Bone marrow (tissue), 2 donors: ENCODE data around the gene RBFOX2.

Experiments
- DNase-seq, 2 donors: peaks; one replicate each; lab custom pipeline; 2025; lab: John Stamatoyannopoulos, UW

RBFOX2 gene

DNA sequence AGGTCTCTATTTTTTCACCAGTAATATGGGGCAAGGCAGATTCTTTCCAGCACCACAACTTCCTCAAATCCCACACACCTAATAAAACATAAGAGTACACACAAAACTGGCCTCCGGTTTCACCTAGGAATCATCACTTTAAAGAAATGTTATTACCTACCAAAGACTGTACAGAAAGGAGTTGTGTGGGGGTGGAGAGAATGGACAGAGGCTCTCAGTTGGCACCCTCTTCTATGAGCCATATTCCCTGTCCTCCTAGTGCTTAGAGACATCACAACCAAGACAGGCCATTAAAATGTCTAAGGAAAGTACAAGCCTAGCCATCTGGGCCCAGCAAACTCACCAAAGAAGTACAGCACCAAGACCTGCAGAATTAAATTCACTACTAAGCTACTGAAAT is 56.1 kb downstream of the RBFOX2 start:
- DNase-seq = no peak

DNA sequence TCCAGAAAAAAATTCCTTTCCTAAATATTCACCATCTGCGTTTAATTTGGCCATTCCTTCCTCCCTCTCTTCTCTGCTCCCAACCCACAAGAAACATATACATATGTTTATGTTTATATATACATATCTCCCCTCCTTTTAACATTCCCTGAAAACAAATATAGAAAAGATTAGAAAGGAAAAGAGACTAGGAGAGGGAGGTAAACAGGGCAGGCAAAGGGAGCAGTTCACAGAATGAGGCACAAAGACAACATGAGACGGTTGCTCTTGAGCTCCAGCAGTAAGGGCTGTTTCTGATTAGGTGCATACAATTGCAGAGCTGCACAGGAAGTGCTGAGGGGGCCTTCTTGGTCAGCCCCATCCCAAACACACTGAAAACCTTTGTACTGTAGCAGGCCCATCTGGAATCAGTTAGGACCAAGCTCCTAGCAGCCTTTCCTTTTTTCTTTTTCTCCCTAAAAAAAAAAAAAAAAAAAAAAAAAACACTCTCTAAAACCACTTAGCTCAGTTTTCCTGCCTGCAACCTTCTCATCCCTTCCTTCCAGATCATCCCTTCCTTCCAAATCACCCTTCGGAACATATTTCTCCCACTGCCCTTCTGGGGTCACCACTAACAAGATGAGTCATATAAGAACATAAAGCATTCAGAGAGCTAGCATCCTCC is 57.0 kb downstream of the RBFOX2 start:
- no peak for DNase-seq

DNA sequence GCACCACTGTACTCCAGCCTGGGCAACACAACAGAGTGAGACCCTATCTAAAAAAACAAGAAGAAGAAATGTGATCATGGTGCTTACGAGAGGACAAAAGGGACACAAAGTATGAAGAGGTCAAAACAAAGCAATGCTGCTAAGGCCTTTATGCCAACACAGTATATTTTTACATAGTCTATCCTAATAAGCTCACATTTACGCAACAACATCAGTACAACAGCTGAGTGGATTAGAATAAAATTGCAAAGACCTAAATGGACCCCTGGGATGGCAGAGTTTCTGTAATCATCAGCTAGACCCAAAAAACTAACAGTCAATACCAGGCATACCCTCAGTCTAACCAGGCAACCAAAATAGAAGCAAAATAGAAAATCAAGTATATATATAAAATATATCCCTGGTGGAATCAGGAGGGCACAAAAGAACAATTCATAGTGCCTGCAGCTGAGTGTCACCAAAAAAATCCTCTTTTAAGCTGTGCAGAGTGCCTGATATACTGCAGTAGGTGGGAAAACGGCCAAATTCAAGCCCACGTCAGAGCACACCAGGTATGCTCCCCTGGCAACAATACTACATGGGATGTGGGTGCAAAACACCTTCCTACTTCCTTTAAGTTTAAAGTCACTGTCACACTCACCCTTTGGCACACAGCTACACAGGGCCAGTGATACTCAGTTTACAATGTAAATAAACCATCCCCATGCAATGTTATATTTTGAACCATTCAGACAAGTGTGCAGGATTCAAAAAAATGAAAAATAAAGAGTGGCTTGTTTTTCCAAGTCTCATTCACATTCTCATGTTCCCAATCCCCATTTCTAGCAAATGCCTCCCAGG is 57.8 kb downstream of the RBFOX2 start:
- no peak for DNase-seq

DNA sequence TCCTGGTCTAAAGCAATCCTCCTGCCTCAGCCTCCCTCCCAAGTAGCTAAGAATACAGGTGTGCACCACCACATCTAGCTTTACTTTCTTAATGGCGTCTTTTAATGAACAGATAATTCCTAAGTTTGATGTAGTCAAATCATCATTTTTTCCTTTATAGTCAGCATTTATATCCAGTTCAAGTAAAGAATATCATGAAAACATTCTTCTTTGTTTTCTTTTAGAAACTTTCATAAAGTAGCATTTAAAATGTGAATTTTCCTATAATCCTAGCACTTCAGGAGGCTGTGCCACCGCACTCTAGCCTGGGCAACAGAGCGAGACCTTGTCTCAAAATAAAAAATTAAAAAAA is 61.6 kb downstream of the RBFOX2 start:
- no peak for DNase-seq

DNA sequence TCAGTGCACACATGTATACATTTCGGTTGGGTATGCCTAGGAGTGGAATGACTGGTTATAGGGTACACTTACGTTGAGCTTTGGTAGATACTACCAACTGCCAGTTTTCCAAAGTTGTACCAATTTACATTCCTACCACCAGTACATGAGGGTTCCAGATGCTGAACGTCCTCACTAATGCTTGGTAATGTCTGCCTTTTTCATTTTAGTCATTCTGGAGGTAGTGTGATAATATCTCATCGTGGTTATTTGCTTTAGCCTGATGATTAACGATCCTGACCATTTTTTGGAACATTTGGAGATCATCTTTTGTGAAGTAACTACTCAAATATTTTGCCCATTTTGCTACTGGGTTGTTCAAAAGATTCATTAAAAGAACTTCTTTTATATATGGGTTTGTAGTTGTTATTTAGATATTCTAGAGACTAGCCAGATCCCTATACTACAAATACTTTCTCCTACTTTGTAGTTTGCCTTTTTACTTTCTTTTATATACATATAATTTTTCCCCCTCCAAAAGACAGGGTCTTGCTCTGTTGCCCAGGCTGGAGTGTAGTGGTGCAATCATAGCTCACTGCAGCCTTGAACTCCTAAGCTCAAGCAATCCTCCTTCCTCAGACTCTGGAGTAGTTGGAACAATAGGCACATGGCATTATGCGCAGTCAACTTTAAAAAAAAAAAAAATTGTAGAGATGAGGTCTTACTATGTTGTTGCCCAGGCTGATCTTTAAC is 62.1 kb downstream of the RBFOX2 start:
- no peak for DNase-seq

DNA sequence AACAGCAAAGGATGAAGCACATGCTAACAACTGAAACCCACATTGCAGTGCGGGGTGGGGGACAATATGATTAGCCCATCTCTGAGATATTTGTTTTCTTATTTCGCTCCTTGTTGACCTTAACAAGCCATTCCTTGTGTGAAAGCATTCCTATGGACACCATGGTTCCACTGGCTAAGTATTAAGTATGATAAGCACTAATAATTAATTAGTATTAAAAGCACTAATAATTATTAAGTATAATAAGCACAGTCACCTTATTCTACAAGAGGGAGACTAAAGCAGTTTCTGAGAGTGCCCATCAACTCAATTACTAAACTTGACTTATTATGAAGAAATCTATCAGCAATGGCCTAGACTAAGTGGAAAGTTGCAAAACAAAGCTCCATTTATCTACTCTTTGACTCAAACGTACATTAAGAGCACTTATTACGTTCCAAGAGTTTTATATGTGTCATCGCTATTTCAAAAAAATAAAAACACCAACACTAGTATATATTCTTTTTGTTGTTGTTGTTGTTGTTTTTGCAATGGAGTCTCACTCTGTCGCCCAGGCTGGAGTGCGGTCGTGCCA is 65.3 kb downstream of the RBFOX2 start:
- no peak for DNase-seq

DNA sequence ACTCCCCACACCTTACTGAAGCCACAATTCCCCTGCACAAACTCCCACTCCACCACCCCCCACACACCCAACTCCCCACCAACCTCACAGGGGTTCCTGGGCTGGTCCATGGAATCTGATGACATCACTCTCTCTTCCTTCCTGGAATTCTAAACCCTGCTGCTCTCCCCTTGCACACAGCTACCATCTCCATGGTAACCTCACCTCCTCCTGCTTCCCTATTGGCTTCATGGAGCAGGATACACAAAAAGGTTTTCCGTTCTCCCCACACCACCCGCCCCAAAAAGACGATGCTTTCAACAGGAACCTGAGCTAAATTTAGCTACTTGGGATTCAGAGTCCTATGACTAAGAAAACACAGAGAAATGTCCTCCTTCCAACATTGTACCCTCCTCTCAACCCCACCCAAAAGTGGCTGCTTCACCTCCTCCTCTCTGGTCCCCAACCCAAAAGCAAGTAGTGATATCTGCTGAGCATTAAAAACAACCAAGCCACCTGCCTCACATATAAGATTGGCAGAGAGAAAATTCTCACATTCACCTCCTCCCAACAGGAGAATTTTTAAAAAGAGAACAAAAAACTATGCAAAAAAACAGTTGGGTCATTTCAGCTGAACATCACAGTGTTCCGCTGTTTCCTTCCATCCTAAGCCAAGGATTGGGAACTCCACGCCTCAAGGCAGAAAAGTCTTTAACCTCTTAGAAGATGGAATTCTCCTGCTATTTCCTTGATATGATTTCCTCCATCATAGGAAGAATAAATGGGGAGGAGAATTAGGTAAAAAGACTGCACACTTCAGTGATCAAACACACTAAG is 66.9 kb downstream of the RBFOX2 start:
- DNase-seq = no peak

DNA sequence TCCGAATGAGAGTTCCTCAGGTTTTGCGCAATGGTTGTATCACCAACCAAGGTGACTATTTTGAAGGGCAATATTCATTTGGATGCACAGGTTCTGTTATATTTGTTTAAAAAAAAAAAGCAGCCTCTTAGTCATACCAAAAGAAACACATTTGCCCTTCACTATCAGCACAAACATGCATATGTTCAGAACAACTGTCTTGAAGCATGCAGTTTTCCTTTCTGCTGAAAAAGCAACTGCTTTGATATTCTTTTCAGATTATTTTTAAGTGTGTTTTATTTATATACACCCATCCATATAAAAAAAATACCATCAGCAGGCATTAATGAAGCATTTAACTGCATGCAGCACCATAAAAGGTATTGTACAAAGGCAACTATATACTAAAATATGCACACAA is 67.8 kb downstream of the RBFOX2 start:
- no peak for DNase-seq

DNA sequence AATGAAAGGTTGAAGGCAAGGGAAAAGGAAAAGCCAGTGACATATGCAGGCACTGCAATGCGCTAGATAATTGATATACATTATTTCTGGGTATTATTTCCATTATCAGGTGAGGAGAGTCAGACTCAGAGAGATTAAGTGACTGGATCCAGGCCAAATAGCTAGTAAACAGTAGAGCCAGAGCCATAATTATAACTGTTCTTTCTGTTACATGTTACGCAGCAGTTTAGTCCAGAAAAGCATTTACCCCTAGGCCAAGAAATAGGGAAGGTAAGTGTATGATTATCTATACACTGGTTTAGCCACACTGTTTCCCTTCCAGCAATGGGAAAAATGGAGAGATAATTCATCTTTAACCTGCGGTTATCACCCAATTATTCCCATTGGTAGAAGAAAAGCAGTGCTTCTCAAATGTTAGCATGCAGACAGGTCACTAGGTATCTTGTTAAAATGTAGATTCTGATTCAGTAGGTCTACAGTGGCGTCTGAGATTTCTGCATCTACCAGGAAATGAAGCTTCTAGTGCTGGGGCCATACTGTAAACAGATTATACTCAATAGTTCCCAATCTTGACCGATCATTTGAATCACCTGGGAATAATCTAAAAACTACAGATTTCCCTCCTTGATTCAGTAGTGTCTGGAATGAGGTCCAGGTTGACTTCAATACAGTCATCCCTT is 69.4 kb downstream of the RBFOX2 start:
- DNase-seq = no peak

DNA sequence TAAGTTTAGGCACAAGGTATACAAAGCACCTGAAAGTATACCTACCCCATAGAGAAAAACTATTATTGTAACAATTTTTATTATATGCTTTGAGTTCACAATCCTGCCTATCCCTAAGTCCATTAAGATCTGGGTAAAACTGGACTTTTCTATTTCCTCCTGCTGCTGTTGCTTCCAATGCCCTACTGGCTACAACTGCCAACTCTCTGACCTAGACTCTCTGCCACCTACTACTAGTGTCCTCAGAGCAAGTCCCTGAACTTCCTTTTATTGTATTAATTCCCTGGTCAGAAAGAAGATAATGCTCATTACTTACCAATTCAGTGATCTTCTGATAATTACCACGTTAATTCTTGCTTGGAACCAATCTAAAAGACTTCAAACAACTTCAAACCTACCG is 70.3 kb downstream of the RBFOX2 start:
- no peak for DNase-seq

DNA sequence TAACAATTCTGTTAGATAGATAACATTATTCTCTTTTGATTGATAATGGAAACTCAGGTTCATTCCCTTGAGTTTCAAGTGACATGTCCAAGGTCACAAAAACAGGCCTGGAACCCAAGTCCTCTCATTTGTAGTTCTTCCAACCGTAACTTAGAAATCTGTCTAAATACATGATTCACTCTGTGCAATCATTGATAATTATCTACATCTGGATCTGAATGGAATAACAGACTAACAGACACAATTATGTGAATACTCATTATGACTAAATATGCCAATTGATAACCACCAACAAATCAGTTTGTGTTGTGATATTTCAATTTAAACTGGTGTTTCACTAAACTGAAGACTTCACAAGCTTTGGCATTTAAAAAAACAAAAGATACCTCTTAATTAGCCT is 71.0 kb downstream of the RBFOX2 start:
- no peak for DNase-seq

DNA sequence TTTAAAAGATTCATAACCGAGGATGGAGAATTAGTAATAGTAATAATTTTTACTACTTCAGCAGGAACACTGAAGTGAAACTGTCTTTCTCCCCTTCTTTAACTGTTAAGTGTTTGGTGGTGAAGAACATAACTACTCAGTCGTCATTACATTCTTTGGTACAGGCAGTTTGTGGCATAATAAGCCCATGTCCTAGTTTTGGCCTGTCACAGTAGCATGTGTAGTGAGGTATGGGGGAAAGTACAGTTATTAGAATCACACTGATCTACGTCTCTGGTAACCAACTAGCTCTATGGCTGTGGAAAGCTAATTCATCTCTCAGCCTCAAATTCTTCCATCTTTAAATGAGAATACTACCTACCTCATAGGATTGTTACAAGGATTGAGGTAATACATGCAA is 71.8 kb downstream of the RBFOX2 start:
- no peak for DNase-seq

DNA sequence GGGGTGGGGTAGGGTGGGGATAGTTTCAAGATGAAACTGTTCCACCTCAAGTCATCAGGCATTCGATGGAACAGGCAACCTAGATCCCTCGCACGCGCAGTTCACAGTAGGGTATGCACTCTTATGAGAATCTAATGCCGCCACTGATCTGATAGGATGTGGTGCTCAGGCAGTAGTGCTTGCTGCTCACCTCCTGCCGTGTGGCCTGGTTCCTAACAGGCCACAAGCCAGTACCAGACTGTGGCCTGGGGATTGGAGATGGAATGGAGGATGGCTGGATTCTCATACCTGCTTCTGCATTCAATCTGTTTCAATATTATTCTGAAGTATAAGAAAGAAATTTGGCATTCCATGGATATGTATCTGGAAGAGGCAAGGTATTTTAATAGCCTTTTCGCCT is 73.1 kb downstream of the RBFOX2 start:
- no peak for DNase-seq

DNA sequence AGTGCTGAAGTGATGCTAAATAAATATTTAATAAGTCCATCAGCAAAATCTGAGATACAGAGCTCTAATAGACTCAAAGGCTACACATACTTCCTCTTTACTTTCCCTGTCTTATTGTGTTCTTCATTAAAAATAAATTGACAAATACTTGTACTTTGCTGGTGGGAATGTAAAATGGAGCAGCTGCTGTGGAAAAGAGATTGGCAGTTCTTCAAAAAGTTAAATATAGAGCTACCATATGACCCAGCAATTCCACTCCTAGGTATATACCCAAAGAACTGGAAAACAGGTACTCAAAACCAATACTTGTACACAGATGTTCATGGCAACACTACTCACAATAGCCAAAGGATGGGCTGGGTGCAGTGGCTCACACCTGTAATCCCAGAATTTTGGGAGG is 76.0 kb downstream of the RBFOX2 start:
- DNase-seq = no peak

DNA sequence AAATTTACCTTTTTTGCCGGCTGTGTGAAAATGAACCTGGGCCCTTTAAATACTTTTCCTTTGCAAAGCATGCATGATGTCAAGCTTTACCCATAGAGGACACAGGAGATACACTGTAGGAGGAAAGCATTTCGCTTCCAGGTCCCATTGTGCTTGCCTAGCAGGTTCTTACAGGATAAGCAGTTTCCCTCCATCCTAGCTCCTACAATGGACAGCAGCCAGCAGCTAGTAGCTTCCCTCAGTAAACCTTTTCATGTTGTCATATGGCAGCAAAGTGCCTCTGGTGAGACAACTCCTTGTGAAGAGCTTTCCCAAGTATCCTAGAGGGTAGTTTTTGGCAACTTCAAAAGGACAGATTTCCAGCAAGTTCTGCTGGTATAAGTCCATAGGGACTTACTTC is 78.4 kb downstream of the RBFOX2 start:
- no peak for DNase-seq

DNA sequence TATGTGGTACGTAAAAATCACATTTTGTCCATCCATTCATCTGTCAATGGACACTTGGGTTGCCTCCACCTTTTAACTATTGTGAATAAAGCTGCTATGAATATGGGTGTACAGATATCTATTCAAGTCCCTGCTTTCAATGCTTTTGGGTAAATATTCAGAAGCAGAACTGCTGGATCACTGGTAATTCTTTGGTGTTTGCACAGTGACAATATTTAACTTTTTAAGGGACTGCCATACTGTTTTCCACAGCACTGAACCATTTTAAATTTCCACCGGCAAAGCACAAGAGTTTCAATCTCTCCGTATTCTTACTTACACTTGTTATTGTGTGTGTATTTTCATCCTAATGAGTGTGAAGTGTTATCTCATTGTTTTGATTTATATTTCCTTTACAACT is 79.4 kb downstream of the RBFOX2 start:
- DNase-seq = no peak

DNA sequence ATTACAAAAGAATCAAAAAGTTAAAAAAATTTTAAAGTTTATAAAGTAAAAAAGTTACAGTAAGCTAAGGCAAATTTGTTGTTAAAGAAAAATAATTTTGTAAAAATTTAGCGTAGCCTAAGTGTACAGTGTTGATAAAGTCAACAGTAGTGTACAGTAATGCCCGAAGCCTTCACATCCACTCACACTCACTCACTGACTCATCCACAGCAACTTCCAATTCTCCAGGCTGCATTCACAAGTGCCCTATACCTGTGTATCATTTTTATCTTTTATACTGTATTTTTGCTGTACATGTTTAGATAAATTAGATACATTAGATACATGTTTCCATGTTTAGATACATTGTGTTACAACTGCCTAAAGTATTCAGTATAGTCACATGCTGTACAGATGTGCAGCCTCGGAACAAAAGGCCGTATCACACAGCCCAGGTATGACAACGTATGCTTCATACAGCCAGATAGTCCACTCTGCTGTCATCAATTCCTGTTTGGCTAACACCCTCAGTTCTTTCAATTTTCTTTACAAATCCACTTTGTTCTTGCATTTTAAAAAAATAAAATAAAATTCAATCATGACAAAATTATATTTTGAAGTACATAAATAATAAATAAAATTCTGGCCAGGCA is 80.7 kb downstream of the RBFOX2 start:
- DNase-seq = no peak

DNA sequence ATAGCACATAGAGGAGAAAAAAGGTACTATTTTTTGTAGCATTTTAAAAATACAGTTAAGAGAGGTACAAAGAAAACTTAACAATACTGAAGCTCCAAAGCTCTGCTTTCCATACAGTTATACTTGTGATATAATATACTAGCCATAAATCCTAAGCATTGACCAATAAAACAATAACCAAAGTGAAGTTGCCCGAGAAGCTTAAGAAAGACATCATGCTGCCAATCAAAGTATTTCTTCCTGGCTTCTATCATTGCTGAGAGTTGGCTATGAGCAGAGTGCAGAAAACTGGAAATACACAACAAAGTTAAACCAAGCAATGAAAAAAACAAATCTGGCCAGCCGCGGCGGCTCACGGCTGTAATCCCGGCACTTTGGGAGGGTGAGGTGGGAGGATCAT is 84.2 kb downstream of the RBFOX2 start:
- DNase-seq = no peak

DNA sequence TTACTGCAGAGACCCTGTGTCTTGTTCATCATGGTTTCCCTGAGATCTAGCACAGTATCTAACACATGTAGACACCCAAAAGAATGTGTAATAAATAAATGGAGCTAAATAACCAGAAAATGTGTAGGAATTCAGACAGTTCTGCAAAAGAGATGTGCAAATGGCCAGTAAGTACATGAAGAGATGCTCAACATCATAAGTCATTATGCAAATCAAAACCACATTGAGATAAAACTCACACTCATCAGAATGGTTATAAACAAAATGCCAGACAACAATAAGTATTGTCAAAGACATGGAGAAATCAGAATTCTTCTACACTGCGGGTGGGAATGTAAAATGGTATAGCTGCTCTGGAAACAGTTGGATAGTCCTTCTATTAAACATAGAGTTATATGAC is 88.5 kb downstream of the RBFOX2 start:
- no peak for DNase-seq

DNA sequence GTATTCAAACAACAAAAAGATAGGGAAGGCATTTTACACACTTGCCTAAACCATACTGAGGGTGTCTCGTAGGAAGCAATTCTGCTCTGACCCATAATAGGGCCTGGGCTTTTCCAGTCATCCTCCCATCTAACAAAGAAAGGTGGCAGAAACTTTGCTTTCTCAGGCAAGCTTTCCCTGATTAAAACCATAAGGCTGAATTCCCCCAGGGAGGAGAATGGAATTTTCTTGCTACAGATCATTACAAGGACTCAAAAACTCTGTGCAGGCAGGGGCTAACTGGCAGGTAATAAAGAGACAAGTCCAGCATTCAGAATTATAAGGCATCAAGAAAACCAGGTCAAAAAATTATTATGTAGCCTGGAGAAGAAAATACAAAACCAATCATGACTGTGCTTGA is 90.4 kb downstream of the RBFOX2 start:
- no peak for DNase-seq

DNA sequence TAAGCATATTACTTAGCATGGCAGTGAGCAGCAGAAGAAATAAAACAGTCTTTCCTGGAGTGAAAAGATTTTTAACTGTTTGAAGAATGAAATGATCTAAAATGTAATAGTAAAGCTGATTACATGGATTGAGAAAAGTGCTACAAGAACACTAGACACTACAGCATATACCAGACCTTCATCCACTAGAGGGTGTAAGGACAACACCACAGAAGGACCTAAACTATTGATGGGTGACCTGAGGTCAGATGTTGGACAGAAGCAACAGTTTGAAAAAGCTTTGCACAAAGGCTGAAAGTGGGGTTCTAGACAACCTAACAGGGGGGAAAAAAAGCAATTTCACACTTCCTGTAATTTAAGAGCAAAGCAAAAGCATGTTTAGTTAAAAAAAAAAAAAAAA is 97.7 kb downstream of the RBFOX2 start:
- no peak for DNase-seq
